Endothelial cell of umbilical vein (primary cell): Measurements from ENCODE around the gene RRP1B.

Experiments
- CTCF ChIP-seq, 2 donors: IDR thresholded peaks; 1 replicate in 1 of 2; 2 replicates in 1 of 2; pipeline ENCODE4 v1.5.1; 2011; ENCODE audit warnings: low read length in 2 of 2, mild to moderate bottlenecking in 2 of 2, moderate library complexity in 2 of 2, control low read depth in 1 of 2, inconsistent platforms in 1 of 2, low read depth in 1 of 2; ENCODE audit not compliant: insufficient read depth in 1 of 2; ENCODE audit errors: extremely low read depth in 1 of 2
- EZH2 ChIP-seq: IDR thresholded peaks from 2 replicates; pipeline ENCODE4 v1.6.1; 2012; ENCODE audit warnings: borderline replicate concordance, low read depth, mild to moderate bottlenecking, moderate library complexity, low read length, inconsistent platforms; ENCODE audit not compliant: severe bottlenecking
- POLR2A ChIP-seq: IDR thresholded peaks from 2 replicates; pipeline ENCODE4 v1.6.1; 2012; ENCODE audit warnings: low read depth, mild to moderate bottlenecking, control low read depth, low read length
- POLR2AphosphoS5 ChIP-seq: IDR thresholded peaks from 2 replicates; pipeline ENCODE4 v1.6.1; 2012; ENCODE audit warnings: low read depth, mild to moderate bottlenecking, control low read depth, low read length, moderate library complexity; ENCODE audit not compliant: insufficient read depth

- TF ChIP-seq EZH2, result no peak
- no peak for TF ChIP-seq POLR2AphosphoS5
- TF ChIP-seq CTCF (IDR thresholded peaks at IDR 0.05; ENCODE audit: extremely low read depth in 1 of 2, insufficient read depth in 1 of 2, low read depth in 1 of 2, low read length in 2 of 2), result no peak
- no peak for TF ChIP-seq POLR2A
Observed at GRCh38 chr21:43716376-43717165, 57.2 kb downstream of the RRP1B start.
